ENCODE data around the gene FUT2.
"Not testable (repeated sequence)": the region's sequence is repeated elsewhere in the genome, so short reads cannot be mapped to it uniquely, and the experiment has no call there.

The FUT2 gene

GRCh38 chr19:48695743-48696352, at the start of gene FUT2:
TSS of gene FUT2 (plus strand) at chr19:48695971. CDS start at chr19:48702957, 6,986 bp downstream.
- DNase-seq = peak; percentile 44

- peak; percentile 76 for DNase-seq
Observed at GRCh38 chr19:48646001-48646721, 49.6 kb upstream of the FUT2 start, which contains the start of gene CA11. TSS of gene CA11 (minus strand) at chr19:48646187. CDS start at chr19:48645632, 555 bp downstream.

- peak; percentile 83 for DNase-seq
Observed at GRCh38 chr19:48646722-48647216, 49.0 kb upstream of the FUT2 start.

- no peak for DNase-seq
Observed at GRCh38 chr19:48648134-48648533, 47.6 kb upstream of the FUT2 start.

- no peak for DNase-seq
Observed at GRCh38 chr19:48650974-48651682, 44.6 kb upstream of the FUT2 start.

GRCh38 chr19:48651683-48652048, 44.1 kb upstream of the FUT2 start:
- DNase-seq = no peak

- no peak for DNase-seq
Observed at GRCh38 chr19:48654299-48655059, 41.3 kb upstream of the FUT2 start.

- no peak for DNase-seq
Observed at GRCh38 chr19:48656840-48657474, 38.8 kb upstream of the FUT2 start.

GRCh38 chr19:48657828-48658227, 37.9 kb upstream of the FUT2 start:
- not testable (repeated sequence) for DNase-seq

- no peak for DNase-seq
Observed at GRCh38 chr19:48658483-48658882, 37.3 kb upstream of the FUT2 start.

- no peak for DNase-seq
Observed at GRCh38 chr19:48659768-48660167, 36.0 kb upstream of the FUT2 start.

GRCh38 chr19:48660852-48661710, 34.7 kb upstream of the FUT2 start:
- peak; percentile 98 for DNase-seq

GRCh38 chr19:48661711-48662090, 34.1 kb upstream of the FUT2 start:
- no peak for DNase-seq

GRCh38 chr19:48663667-48664066, 32.1 kb upstream of the FUT2 start:
- no peak for DNase-seq

- DNase-seq = no peak
Observed at GRCh38 chr19:48664476-48664875, 31.3 kb upstream of the FUT2 start.

- no peak for DNase-seq
Observed at GRCh38 chr19:48665786-48666185, 30.0 kb upstream of the FUT2 start.

GRCh38 chr19:48668332-48668731, 27.4 kb upstream of the FUT2 start:
- DNase-seq = no peak

- DNase-seq = no peak
Observed at GRCh38 chr19:48668761-48669160, 27.0 kb upstream of the FUT2 start.

GRCh38 chr19:48669903-48670668, 25.7 kb upstream of the FUT2 start:
- no peak for DNase-seq

GRCh38 chr19:48670699-48671445, 24.9 kb upstream of the FUT2 start:
- no peak for DNase-seq

Measured in NCI-H2029 (cell line).